SU-DHL-6 (cell line): ENCODE data around the gene ADCY2.

Source experiments
- H2AFZ ChIP-seq: fragments of 200-600 bp; sonication (generic); 2 replicates; pipeline ENCODE4 v1.6.1; 2014; ENCODE audit warnings: low read depth, mild to moderate bottlenecking, moderate library complexity, mixed read lengths, antibody characterized with exemption, low read length; ENCODE audit not compliant: severe bottlenecking
- H3F3A ChIP-seq: fragments of 200-600 bp; shearing (Covaris generic); 2 replicates; pipeline ENCODE4 v1.6.0; 2016; ENCODE audit warnings: antibody characterized with exemption, mild to moderate bottlenecking; ENCODE audit not compliant: insufficient read depth
- H3K27ac ChIP-seq: fragments of 200-600 bp; sonication (generic); 2 replicates; pipeline ENCODE4 v1.5.1; 2016; ENCODE audit warnings: low read depth, mild to moderate bottlenecking, low read length, moderate library complexity, mixed read lengths
- H3K27me3 ChIP-seq: fragments of 200-600 bp; sonication (generic), shearing (Covaris generic); 2 replicates; pipeline ENCODE4 v1.6.0; 2014; ENCODE audit warnings: mild to moderate bottlenecking, low read length
- H3K36me3 ChIP-seq: fragments of 200-600 bp; sonication (generic); 2 replicates; pipeline ENCODE4 v1.6.1; 2014; ENCODE audit warnings: mild to moderate bottlenecking, low read length, mixed read lengths
- H3K4me2 ChIP-seq: fragments of 300-600, 200-600 bp; shearing (Covaris generic), sonication (generic); 2 replicates; pipeline ENCODE4 v1.6.0; 2014; ENCODE audit warnings: low read length, low read depth, mild to moderate bottlenecking; ENCODE audit not compliant: poor library complexity, severe bottlenecking
- H3K4me3 ChIP-seq: fragments of 200-600 bp; sonication (generic); 2 replicates; pipeline ENCODE4 v1.5.1; 2014; ENCODE audit warnings: antibody characterized with exemption, low read length, mild to moderate bottlenecking, mixed read lengths; ENCODE audit not compliant: insufficient read depth, poor library complexity, severe bottlenecking
- H3K79me2 ChIP-seq: fragments of 200-600 bp; sonication (generic); 2 replicates; pipeline ENCODE4 v1.6.1; 2014; ENCODE audit warnings: mild to moderate bottlenecking, low read length, moderate library complexity; ENCODE audit not compliant: insufficient read depth
- H3K9ac ChIP-seq: fragments of 200-600 bp; sonication (generic); 2 replicates; pipeline ENCODE4 v1.7.0; 2014; ENCODE audit warnings: mild to moderate bottlenecking, low read length
- H3K9me2 ChIP-seq: fragments of 200-600 bp; sonication (generic); replicated peaks from 2 replicates; pipeline ENCODE4 v1.6.1; 2014; ENCODE audit warnings: low read length; ENCODE audit not compliant: insufficient read depth
- H3K9me3 ChIP-seq: fragments of 200-600 bp; sonication (generic); 2 replicates; pipeline ENCODE4 v1.6.1; 2014; ENCODE audit warnings: low read length, mixed read lengths; ENCODE audit not compliant: insufficient read depth
- H4K20me1 ChIP-seq: fragments of 200-600 bp; sonication (generic); 2 replicates; pipeline ENCODE4 v1.6.1; 2014; ENCODE audit warnings: low read depth, mild to moderate bottlenecking, antibody characterized with exemption, low read length, moderate library complexity, mixed read lengths
- CTCF ChIP-seq: fragments of 200-600 bp; sonication (generic); IDR thresholded peaks from one replicate; pipeline ENCODE4 v1.5.1; 2017; ENCODE audit warnings: antibody characterized with exemption, mild to moderate bottlenecking, low read length, moderate library complexity; ENCODE audit not compliant: insufficient read depth, poor library complexity, severe bottlenecking
- EZH2phosphoT487 ChIP-seq: fragments of 200-600 bp; sonication (generic), shearing (Covaris generic); conservative IDR thresholded peaks from 2 replicates; pipeline ENCODE4 v1.6.1; 2018; ENCODE audit warnings: mild to moderate bottlenecking, antibody characterized with exemption, low read length, moderate library complexity, mixed read lengths

The ADCY2 gene

DNA sequence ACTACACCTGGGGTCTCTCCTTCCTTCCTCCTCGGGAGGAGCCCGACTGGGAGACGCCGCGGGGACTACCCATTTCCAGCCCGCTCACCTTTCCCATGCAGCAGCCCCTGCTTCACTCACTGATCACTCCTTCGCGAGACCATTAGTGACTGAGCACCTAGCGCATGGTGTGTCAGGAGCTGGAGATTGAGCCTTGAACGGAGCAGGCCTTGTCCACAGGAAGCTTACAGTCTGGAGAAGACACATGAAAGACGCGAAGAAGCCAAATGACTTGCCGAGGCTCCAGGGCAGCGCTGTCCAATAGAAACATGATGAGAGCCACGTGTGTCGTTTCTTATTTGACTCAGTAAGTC is 455.3 kb downstream of the ADCY2 start:
- Histone ChIP-seq H3K27ac (no peak overlapping the region), H3K27me3 (no peaks in the 10 kb centered on the region), H3K9me3 (no peaks in the 10 kb centered on the region), H3K36me3 (no peaks in the 10 kb centered on the region), H3K79me2 (no peaks in the 10 kb centered on the region), H2AFZ (no peak overlapping the region), H4K20me1 (no peaks in the 10 kb centered on the region), H3K9me2 (no peaks in the 10 kb centered on the region), H3K4me2 (no peak overlapping the region), H3F3A (no peaks in the 10 kb centered on the region), H3K4me3 (no peak overlapping the region), H3K9ac (no peak overlapping the region)
- TF ChIP-seq CTCF (no peak), EZH2phosphoT487 (no peak)

DNA sequence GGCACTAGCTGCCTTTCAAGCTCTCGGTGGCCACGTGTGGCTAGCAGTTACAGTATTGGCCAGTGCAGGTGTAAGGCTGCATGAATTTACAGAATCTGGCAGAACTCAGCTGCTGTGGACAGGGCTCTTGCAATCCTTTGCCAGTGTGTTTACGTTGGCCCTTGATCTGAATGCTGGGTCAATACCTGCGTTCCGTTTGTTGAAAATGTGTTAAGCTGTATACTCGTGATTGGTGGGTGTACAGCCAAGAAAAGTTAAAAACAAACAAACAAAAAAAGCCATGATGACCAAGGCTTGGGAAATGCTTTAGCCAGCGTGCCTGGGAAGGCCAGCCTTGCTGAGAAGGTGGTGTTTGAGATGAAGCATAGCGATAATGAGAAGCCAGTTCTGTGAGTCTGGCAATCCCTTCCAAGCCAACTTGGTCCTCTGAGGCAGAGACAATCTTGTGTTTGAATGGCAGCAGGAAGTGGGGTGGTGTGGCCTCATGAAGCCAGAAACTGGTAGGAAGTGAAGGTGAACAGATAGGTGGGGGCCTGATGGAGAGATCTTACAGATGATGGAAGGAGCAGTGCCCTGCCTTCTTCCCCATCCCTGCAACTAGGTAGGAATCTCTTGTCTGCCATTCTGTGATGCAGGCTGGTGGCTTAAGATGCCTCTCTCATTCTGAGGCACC is 455.8 kb downstream of the ADCY2 start:
- H4K20me1 ChIP-seq: no peaks in the 10 kb centered on the region
- no peaks in the 10 kb centered on the region for H3K9me2 ChIP-seq
- no peaks in the 10 kb centered on the region for H3F3A ChIP-seq
- H3K9me3 ChIP-seq: no peaks in the 10 kb centered on the region
- H3K36me3 ChIP-seq: no peaks in the 10 kb centered on the region
- H3K79me2 ChIP-seq: no peaks in the 10 kb centered on the region
- H3K27ac ChIP-seq: no peak overlapping the region
- no peak overlapping the region for H3K9ac ChIP-seq
- H3K4me3 ChIP-seq: no peak overlapping the region
- TF ChIP-seq CTCF (no peak), EZH2phosphoT487 (no peak)
- no peak overlapping the region for H2AFZ ChIP-seq
- H3K4me2 ChIP-seq: no peak overlapping the region
- no peaks in the 10 kb centered on the region for H3K27me3 ChIP-seq

DNA sequence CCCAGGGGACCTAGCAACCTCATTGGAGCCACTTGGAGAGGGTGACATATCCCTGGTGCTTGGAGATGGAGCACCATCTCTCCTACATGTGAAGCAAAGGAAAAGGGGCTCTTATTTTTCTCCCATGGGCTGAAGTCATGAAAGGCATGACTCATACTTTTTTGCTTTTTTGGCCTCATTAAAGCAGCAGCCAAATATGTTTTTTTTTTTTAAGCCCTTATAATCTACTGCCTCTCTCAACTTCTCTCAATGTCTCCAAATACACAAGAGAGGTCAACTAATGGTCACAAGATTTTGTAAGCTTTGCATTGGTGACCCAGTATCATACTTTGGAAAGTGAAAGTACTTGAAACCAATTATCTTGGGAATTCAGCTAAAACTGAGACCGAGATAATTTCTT is 456.6 kb downstream of the ADCY2 start:
- Histone ChIP-seq H2AFZ (no peak overlapping the region), H3K4me2 (no peak overlapping the region), H3K36me3 (no peaks in the 10 kb centered on the region), H4K20me1 (no peaks in the 10 kb centered on the region), H3K9me2 (no peaks in the 10 kb centered on the region), H3K9ac (no peak overlapping the region), H3F3A (no peaks in the 10 kb centered on the region), H3K27me3 (no peaks in the 10 kb centered on the region), H3K9me3 (no peaks in the 10 kb centered on the region), H3K4me3 (no peak overlapping the region), H3K27ac (no peak overlapping the region), H3K79me2 (no peaks in the 10 kb centered on the region)
- TF ChIP-seq CTCF (no peak), EZH2phosphoT487 (no peak)

DNA sequence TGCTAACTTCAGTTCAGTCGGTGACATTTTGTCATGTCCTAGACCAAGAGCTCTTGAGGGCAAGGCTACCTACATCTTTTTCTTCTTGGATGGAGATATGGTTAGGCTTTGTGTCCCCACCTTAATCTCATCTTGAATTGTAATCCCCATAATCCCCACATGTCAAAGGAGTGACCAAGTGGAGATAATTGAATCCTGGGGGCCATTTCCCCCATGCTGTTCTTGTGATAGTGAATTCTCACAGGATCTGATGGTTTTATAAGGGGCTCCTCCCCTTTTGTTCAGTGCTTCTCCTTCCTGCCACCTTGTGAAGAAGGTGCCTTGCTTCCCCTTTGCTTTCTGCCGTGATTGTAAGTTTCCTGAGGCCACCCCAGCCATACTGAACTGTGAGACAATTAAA is 457.1 kb downstream of the ADCY2 start:
- H3K4me2 ChIP-seq: no peak overlapping the region
- no peaks in the 10 kb centered on the region for H4K20me1 ChIP-seq
- H3K27me3 ChIP-seq: no peaks in the 10 kb centered on the region
- H3K36me3 ChIP-seq: no peaks in the 10 kb centered on the region
- H3K9me3 ChIP-seq: no peaks in the 10 kb centered on the region
- H2AFZ ChIP-seq: no peak overlapping the region
- no peak overlapping the region for H3K4me3 ChIP-seq
- H3K79me2 ChIP-seq: no peaks in the 10 kb centered on the region
- H3F3A ChIP-seq: no peaks in the 10 kb centered on the region
- no peaks in the 10 kb centered on the region for H3K9me2 ChIP-seq
- H3K9ac ChIP-seq: no peak overlapping the region
- no peak for TF ChIP-seq CTCF
- no peak for TF ChIP-seq EZH2phosphoT487
- no peak overlapping the region for H3K27ac ChIP-seq
